ENCODE data around the gene CCDC85B. TPM values are rescaled to one million over a fixed set of nuclear protein-coding genes. Genes with fewer than 3 reads are reported as not detected.
A peak's percentile ranks its signal among the peaks of the same experiment; 100 is the strongest.

CCDC85B gene
- polyA plus RNA-seq, 1 donor from 2014 or later: 28.5 TPM

DNA sequence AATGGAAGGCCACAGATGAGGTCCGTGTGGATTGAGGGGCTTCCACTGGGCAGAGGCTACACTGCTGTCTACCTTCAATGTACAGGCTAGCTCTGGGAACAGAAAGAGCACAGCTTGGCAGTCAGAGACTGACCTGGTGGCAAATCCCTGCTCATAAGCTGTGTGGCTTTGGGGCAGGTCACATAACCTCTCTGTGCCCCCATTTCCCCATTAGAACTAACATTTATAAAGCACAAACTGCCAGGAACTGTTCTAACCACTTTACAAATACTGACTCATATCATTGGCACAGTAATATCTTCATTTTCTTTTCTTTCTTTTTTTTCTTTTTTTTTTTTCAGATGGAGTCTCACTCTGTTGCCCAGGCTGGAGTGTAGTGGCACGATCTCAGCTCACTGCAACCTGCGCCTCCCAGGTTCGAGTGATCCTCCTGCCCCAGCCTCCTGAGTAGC is 6.6 kb downstream of the CCDC85B start:
- Histone ChIP-seq H3K79me2 (replicated peaks; ENCODE audit: insufficient read depth, low read length) (no peaks in the 10 kb centered on the region), H3K4me3 (ENCODE audit: low read length) (no peak overlapping the region), H3K9me3 (ENCODE audit: low read length) (no peaks in the 10 kb centered on the region), H3K9ac (ENCODE audit: low read length) (no peak overlapping the region), H3K27ac (ENCODE audit: low read length) (no peak overlapping the region), H3K27me3 (ENCODE audit: insufficient read depth, low read depth, low read length) (peaks cover 46% of the 10 kb centered on the region), H4K20me1 (ENCODE audit: insufficient read depth) (no peaks in the 10 kb centered on the region), H3K36me3 (ENCODE audit: insufficient read depth, low read length) (no peaks in the 10 kb centered on the region), H3F3A (ENCODE audit: insufficient read depth, low read length, poor library complexity, severe bottlenecking) (no peaks in the 10 kb centered on the region), H2AFZ (ENCODE audit: low read depth, low read length) (no peak overlapping the region), H3K4me2 (ENCODE audit: low read length) (no peak overlapping the region), H3K9me2 (ENCODE audit: insufficient read depth, low read length) (no peaks in the 10 kb centered on the region)
- no peak for TF ChIP-seq SMC3 (conservative IDR thresholded peaks at IDR 0.05; ENCODE audit: poor library complexity)

DNA sequence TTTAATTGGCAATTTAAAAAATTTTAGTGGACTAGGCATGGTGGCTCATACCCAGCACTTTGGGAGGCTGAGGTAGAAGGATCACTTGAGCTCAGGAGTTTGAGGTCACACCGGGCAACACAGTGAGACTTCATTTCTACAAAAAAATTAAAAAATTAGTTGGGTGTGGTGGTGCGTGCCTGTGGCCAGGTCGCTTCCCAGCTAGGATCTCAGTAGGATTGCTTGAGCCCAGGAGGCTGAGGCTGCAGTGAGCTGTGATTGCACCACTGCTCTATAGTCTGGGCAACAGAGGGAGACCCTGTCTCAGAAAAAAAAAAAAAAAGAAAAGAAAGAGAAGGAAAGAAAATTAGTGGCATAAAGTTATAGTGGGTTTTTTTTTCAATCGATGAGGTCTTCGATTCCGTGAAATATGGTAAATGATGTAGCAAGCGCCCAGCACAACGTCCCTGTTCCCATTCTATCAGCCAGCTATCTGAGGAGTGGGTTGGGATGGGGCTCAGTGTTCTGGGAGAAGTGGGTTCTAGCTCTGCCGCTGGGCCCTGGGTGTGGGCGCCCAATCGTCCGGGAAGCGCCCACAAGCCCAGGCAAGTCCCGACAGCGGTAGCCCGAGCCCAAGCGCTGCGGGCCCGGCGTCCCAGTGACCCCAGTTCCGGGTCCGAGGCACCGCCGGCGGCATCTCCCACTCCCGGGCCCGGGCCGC is 8.3 kb downstream of the CCDC85B start:
- Histone ChIP-seq H3K27me3 (ENCODE audit: insufficient read depth, low read depth, low read length) (peaks cover 60% of the 10 kb centered on the region), H3K79me2 (replicated peaks; ENCODE audit: insufficient read depth, low read length) (no peaks in the 10 kb centered on the region), H3K9ac (ENCODE audit: low read length) (no peak overlapping the region), H3K9me3 (ENCODE audit: low read length) (no peaks in the 10 kb centered on the region), H3K27ac (ENCODE audit: low read length) (no peak overlapping the region), H2AFZ (ENCODE audit: low read depth, low read length) (no peak overlapping the region), H3F3A (ENCODE audit: insufficient read depth, low read length, poor library complexity, severe bottlenecking) (no peaks in the 10 kb centered on the region), H4K20me1 (ENCODE audit: insufficient read depth) (no peaks in the 10 kb centered on the region), H3K9me2 (ENCODE audit: insufficient read depth, low read length) (no peaks in the 10 kb centered on the region), H3K4me3 (ENCODE audit: low read length) (no peak overlapping the region), H3K4me2 (ENCODE audit: low read length) (no peak overlapping the region), H3K36me3 (ENCODE audit: insufficient read depth, low read length) (no peaks in the 10 kb centered on the region)
- no peak for TF ChIP-seq TAF1 (IDR thresholded peaks at IDR 0.05; ENCODE audit: low read depth)
- no peak for TF ChIP-seq SMC3 (conservative IDR thresholded peaks at IDR 0.05; ENCODE audit: poor library complexity)
- no peak for TF ChIP-seq EP300 (conservative IDR thresholded peaks at IDR 0.05; ENCODE audit: poor library complexity, severe bottlenecking)
- peak; percentile 8 for TF ChIP-seq EZH2 (IDR thresholded peaks at IDR 0.05; ENCODE audit: borderline replicate concordance, insufficient read depth, low read length, poor library complexity, severe bottlenecking)
- TF ChIP-seq POLR2AphosphoS5 (IDR thresholded peaks at IDR 0.05): no peak
- TF ChIP-seq, protein P1, sequence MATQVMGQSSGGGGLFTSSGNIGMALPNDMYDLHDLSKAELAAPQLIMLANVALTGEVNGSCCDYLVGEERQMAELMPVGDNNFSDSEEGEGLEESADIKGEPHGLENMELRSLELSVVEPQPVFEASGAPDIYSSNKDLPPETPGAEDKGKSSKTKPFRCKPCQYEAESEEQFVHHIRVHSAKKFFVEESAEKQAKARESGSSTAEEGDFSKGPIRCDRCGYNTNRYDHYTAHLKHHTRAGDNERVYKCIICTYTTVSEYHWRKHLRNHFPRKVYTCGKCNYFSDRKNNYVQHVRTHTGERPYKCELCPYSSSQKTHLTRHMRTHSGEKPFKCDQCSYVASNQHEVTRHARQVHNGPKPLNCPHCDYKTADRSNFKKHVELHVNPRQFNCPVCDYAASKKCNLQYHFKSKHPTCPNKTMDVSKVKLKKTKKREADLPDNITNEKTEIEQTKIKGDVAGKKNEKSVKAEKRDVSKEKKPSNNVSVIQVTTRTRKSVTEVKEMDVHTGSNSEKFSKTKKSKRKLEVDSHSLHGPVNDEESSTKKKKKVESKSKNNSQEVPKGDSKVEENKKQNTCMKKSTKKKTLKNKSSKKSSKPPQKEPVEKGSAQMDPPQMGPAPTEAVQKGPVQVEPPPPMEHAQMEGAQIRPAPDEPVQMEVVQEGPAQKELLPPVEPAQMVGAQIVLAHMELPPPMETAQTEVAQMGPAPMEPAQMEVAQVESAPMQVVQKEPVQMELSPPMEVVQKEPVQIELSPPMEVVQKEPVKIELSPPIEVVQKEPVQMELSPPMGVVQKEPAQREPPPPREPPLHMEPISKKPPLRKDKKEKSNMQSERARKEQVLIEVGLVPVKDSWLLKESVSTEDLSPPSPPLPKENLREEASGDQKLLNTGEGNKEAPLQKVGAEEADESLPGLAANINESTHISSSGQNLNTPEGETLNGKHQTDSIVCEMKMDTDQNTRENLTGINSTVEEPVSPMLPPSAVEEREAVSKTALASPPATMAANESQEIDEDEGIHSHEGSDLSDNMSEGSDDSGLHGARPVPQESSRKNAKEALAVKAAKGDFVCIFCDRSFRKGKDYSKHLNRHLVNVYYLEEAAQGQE (IDR thresholded peaks at IDR 0.05; ENCODE audit: borderline replicate concordance): no peak
- TF ChIP-seq RAD21 (conservative IDR thresholded peaks at IDR 0.05): no peak

DNA sequence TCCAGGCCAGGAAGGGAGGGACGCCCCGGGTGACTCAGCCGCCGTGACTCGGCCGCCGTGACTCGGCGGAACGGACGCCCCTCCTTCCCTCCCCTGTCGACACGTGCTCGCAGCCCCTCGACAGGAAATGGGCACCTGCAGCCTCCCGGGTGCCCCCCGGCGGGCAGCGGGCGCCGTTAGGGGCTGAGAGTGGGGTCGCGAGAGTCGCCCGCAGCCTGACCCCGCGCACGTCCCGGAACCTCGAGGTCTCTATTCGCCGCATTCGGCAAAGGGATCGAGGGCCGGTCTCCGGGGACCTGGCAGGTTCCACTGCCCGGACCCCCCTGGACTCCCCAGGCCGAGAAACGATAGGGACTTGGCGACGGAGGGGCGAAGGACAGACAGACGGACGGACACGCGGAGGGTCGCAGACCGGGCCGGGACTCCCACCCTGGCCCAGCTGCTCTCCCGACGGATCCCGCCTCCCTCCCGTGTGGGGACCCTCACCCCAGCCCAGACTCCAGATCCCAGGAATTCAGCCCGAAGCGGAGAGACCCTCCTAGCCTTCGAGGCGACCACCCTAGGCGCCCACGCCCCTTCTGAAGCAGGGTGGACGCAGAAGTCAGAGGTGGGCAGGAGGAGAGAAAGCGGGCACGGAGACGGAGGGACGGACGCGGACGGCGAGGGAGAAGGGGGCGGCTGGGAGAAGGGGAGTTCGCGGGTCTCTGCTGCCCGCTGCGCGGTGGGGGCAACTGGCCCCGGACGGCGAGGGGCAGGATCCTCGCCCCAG is 9.1 kb downstream of the CCDC85B start:
- TF ChIP-seq EZH2 (IDR thresholded peaks at IDR 0.05; ENCODE audit: borderline replicate concordance, insufficient read depth, low read length, poor library complexity, severe bottlenecking) (peak; percentile 23), MXI1 (conservative IDR thresholded peaks at IDR 0.05; ENCODE audit: poor library complexity, severe bottlenecking) (no peak)
- Histone ChIP-seq H3K36me3 (ENCODE audit: insufficient read depth, low read length) (no peaks in the 10 kb centered on the region), H3K9me3 (ENCODE audit: low read length) (no peaks in the 10 kb centered on the region), H3K9me2 (ENCODE audit: insufficient read depth, low read length) (no peaks in the 10 kb centered on the region), H3F3A (ENCODE audit: insufficient read depth, low read length, poor library complexity, severe bottlenecking) (no peaks in the 10 kb centered on the region), H3K27me3 (ENCODE audit: insufficient read depth, low read depth, low read length) (peaks cover 63% of the 10 kb centered on the region), H3K9ac (ENCODE audit: low read length) (no peak overlapping the region), H3K27ac (ENCODE audit: low read length) (no peak overlapping the region), H3K4me3 (ENCODE audit: low read length) (peak overlapping the region; percentile 67), H3K79me2 (replicated peaks; ENCODE audit: insufficient read depth, low read length) (no peaks in the 10 kb centered on the region), H3K4me2 (ENCODE audit: low read length) (no peak overlapping the region), H4K20me1 (ENCODE audit: insufficient read depth) (no peaks in the 10 kb centered on the region), H2AFZ (ENCODE audit: low read depth, low read length) (no peak overlapping the region)

Measured in neural cell (in vitro differentiated cells).